Activated naive CD8-positive, alpha-beta T cell treated with anti-CD3 and anti-CD28 coated beads for 36 hours (primary cell): ENCODE data around the gene SLC15A4. TPM values are rescaled to one million over a fixed set of nuclear protein-coding genes. Genes with fewer than 3 reads are reported as not detected.
"Not testable (repeated sequence)": the region's sequence is repeated elsewhere in the genome, so short reads cannot be mapped to it uniquely, and the experiment has no call there.

ENCODE experiments used
- DNase-seq: peaks from one replicate; pipeline ENCODE4 v3.0.0; 2021
- H3K27ac Mint-ChIP-seq: one replicate; pipeline ENCODE4 v1.8.0; 2022; ENCODE audit warnings: mild to moderate bottlenecking, moderate library complexity, mixed read lengths
- H3K27me3 Mint-ChIP-seq: one replicate; pipeline ENCODE4 v1.8.0; 2022; ENCODE audit warnings: mild to moderate bottlenecking, mixed read lengths
- H3K36me3 Mint-ChIP-seq: one replicate; pipeline ENCODE4 v1.8.0; 2021; ENCODE audit warnings: mild to moderate bottlenecking, mixed read lengths
- H3K4me1 Mint-ChIP-seq: one replicate; pipeline ENCODE4 v1.8.0; 2021; ENCODE audit warnings: mixed read lengths
- H3K4me3 Mint-ChIP-seq: one replicate; pipeline ENCODE4 v1.8.0; 2022; ENCODE audit warnings: mild to moderate bottlenecking, moderate library complexity, mixed read lengths
- H3K9me3 Mint-ChIP-seq: one replicate; pipeline ENCODE4 v1.8.0; 2022; ENCODE audit warnings: mixed read lengths
- total RNA-seq, 2 experiments: library from RNA; stranded (reverse); gene quantifications; one replicate each; pipeline ENCODE4 v1.2.3, GENCODE V29; 2021

The SLC15A4 gene
- total RNA-seq, 2 experiments from 2014 or later = 18.6 to 22.0 TPM

DNA sequence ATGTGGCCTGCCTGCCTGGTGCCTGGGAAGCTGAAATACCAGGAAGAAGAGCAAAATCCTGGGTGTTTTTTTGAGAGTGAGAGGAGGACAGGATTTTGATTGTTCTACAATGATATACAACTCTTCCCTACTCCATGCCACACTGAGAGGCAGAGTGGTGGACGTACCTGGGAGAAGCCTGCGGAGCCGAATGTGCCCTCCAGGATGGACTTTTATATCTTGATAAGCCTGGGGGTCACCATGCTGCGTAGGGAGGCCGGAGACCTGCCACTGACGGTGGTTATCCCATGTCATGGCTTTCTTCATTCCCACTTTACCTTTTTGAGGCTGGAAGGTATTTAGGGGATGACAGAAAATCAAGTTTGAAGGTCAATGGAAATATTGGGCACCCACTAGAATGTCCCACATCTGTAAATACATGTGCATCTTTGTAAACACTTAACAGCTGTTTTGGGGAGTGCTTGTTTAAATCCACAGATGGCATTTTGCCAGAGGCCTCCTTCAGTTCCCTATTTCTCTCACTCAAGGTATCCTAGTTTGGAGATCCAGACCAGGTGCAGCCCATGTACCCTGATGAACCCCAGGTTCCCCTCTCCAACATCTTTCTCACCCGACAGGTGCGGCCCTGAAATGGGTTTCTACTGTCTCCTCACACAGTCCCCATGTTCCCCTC, 28.4 kb upstream of the SLC15A4 start:
- Mint-ChIP-seq H3K27me3 (peaks cover 33% of the 10 kb centered on the region), H3K9me3 (no peaks in the 10 kb centered on the region), H3K36me3 (no peaks in the 10 kb centered on the region), H3K4me1 (no peaks in the 10 kb centered on the region), H3K27ac (no peak overlapping the region), H3K4me3 (no peak overlapping the region)
- DNase-seq = no peak

DNA sequence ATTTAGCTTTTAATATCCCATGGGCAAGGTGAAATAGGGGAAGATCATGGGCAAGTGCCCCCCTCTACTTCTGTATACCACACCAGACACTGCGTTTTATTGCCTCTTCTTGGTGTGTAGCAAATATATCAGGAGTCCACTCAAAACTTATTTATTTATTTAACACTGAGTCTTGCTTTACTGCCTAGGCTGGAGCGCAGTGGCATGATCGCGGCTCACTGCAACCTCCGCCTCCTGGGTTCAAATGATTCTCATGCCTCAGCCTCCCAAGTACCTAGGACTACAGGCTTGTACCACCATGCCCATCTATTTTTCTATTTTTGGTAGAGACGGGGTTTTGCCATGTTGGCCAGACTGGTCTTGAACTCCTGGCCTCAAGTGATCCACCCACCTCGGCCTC, 27.7 kb upstream of the SLC15A4 start:
- H3K36me3 Mint-ChIP-seq, H3K27ac Mint-ChIP-seq, DNase-seq, H3K9me3 Mint-ChIP-seq, H3K4me1 Mint-ChIP-seq, H3K4me3 Mint-ChIP-seq: not testable (repeated sequence)
- peaks cover 33% of the 10 kb centered on the region for H3K27me3 Mint-ChIP-seq

DNA sequence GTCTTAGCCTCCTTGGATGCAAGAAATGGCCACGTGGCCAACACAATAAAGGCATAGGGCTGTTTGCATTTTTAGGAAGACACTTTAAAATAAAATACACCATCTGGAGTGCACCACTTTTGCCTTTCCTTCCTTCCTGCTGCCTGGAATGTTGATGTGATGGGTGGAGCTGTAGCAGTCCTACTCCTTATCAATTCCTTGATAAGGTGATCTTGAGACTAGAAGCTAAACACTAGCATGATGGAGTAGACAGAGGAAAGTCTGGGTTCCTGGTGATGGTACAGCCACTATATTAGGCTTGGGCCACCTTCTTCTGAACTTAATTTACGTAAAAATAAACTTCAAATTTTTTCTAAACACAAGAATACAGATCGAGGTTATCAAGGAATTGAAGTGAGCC, 26.6 kb upstream of the SLC15A4 start:
- H3K9me3 Mint-ChIP-seq = no peaks in the 10 kb centered on the region
- no peak overlapping the region for H3K4me3 Mint-ChIP-seq
- H3K27me3 Mint-ChIP-seq = peaks cover 32% of the 10 kb centered on the region
- DNase-seq = no peak
- H3K4me1 Mint-ChIP-seq = no peaks in the 10 kb centered on the region
- H3K36me3 Mint-ChIP-seq = no peaks in the 10 kb centered on the region
- H3K27ac Mint-ChIP-seq = no peak overlapping the region

DNA sequence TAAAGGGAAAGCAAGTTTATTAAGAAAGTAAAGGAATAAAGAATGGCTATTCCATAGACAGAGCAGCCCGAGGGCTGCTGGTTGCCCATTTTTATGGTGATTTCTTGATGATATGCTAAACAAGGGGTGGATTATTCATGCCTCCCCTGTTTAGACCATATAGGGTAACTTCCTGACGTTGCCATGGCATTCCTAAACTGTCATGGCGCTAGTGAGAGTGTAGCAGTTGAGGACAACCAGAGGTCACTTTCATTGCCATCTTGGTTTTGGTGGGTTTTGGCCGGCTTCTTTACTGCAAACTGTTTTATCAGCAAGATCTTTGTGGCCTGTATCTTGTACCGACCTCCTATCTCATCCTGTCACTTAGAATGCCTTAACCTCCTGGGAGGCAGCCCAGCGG, 26.0 kb upstream of the SLC15A4 start:
- peaks cover 28% of the 10 kb centered on the region for H3K27me3 Mint-ChIP-seq
- not testable (repeated sequence) for H3K4me3 Mint-ChIP-seq, H3K36me3 Mint-ChIP-seq

DNA sequence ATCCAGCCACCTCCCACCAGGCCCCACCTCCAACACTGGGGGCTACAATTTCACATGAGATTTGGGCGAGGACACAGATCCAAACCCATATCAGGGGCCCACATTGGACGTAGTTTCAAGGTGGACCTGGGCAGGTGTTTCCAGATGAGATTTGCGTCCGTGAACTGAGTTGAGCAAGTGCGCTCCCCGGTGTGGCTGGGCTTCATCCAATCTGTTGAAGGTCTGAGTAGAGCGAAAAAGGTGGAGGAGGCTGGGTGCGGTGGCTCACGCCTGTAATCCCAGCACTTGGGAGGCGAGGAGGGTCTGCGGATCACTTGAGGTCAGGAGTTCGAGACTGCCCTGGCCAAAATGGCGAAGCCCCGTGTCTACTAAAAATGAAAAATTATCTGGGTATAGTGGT, 24.6 kb upstream of the SLC15A4 start:
- H3K27me3 Mint-ChIP-seq = peaks cover 17% of the 10 kb centered on the region
- no peaks in the 10 kb centered on the region for H3K9me3 Mint-ChIP-seq
- peaks cover under 1% of the 10 kb centered on the region for H3K4me1 Mint-ChIP-seq
- DNase-seq = no peak
- no peaks in the 10 kb centered on the region for H3K36me3 Mint-ChIP-seq
- H3K27ac Mint-ChIP-seq = no peak overlapping the region
- no peak overlapping the region for H3K4me3 Mint-ChIP-seq

More for the DNA sequence above, 26.0 kb upstream of the SLC15A4 start:
- not testable (repeated sequence) for H3K27ac Mint-ChIP-seq, H3K4me1 Mint-ChIP-seq, DNase-seq, H3K9me3 Mint-ChIP-seq

DNA sequence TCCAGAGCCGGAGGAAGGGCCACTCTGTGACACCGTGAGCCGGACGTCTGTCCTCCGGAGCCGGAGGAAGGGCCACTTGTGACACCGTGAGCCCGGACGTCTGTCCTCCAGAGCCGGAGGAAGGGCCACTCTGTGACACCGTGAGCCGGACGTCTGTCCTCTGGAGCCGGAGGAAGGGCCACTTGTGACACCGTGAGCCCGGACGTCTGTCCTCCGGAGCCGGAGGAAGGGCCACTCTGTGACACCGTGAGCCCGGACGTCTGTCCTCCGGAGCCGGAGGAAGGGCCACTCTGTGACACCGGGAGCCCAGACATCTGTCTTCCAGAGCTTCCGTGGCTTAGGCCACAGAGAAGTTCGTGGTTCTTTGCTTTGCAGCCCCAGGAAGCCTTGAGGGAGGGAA, 22.9 kb upstream of the SLC15A4 start:
- H3K36me3 Mint-ChIP-seq, H3K4me3 Mint-ChIP-seq, H3K27ac Mint-ChIP-seq: not testable (repeated sequence)

DNA sequence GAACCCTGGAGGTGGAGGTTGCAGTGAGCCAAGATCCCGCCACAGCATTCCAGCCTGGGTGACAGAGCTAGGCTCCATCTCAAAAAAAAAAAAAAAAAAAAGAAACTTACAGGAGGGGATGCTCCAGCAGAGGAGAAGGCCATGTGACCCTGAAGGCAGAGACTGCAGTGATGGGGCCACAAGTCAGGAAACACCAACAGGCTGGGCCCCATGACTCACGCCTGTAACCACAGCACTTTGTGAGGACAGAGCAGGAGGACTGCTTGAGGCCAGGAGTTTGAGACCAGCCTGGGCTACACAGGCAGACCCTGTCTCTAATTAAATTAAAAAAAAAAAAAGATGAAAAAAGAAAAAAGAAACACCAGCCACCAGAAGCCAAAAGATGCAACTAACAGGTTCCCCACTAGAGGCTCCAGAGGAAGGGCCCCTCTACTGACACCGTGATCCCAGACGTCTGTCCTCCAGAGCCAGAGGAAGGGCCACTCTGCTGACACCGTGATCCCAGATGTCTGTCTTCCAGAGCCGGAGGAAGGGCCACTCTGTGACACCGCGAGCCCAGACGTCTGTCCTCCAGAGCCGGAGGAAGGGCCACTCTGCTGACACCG, 20.4 kb upstream of the SLC15A4 start:
- H3K9me3 Mint-ChIP-seq = no peaks in the 10 kb centered on the region
- H3K4me3 Mint-ChIP-seq = no peak overlapping the region
- no peaks in the 10 kb centered on the region for H3K36me3 Mint-ChIP-seq
- peaks cover 3% of the 10 kb centered on the region for H3K4me1 Mint-ChIP-seq
- peak; percentile 26 for DNase-seq
- peaks cover 20% of the 10 kb centered on the region for H3K27me3 Mint-ChIP-seq
- no peak overlapping the region for H3K27ac Mint-ChIP-seq

More for the DNA sequence above, 22.9 kb upstream of the SLC15A4 start:
- not testable (repeated sequence) for H3K9me3 Mint-ChIP-seq, H3K27me3 Mint-ChIP-seq, DNase-seq, H3K4me1 Mint-ChIP-seq

DNA sequence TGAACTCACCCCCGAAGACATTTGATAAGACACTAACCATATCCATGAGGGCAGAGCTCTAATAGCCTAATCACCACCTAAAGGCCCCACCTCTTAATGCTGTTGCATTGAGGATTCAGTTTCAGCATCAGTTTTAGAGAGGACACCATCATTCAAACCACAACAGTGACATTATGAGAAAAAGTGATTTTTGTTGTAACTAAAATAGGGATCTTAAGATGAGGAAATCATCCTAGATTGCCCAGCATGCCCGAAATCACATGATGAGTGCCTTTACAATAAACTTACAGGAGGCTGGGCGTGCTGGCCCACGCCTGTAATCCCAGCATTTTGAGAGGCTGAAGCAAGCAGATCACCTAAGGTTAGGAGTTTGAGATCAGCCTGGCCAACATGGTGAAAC, 19.8 kb upstream of the SLC15A4 start:
- peak overlapping the region; percentile 51 for H3K27ac Mint-ChIP-seq
- no peak overlapping the region for H3K4me3 Mint-ChIP-seq
- no peaks in the 10 kb centered on the region for H3K36me3 Mint-ChIP-seq
- DNase-seq = no peak
- H3K4me1 Mint-ChIP-seq = peaks cover 3% of the 10 kb centered on the region
- H3K9me3 Mint-ChIP-seq = no peaks in the 10 kb centered on the region
- H3K27me3 Mint-ChIP-seq = peaks cover 20% of the 10 kb centered on the region

DNA sequence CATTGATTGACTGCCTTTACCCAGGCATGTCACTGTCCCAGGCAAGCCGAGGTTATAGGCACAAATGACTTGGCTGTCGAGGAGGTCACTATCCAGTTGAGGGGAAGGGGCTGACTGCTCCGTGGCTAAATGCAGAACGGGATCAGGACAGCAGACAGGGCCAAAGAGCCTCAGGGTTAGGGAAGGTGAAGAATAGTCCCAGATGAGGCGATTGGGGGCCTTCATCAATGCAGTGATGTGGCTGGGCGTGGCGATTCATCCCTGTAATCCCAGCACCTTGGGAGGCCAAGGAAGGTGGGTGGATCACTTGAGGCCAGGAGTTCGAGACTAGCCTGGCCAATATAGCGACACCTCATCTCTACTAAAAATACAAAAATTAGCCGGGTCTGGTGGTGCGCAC, 18.8 kb upstream of the SLC15A4 start:
- H3K36me3 Mint-ChIP-seq = no peaks in the 10 kb centered on the region
- H3K27me3 Mint-ChIP-seq = peaks cover 14% of the 10 kb centered on the region

DNA sequence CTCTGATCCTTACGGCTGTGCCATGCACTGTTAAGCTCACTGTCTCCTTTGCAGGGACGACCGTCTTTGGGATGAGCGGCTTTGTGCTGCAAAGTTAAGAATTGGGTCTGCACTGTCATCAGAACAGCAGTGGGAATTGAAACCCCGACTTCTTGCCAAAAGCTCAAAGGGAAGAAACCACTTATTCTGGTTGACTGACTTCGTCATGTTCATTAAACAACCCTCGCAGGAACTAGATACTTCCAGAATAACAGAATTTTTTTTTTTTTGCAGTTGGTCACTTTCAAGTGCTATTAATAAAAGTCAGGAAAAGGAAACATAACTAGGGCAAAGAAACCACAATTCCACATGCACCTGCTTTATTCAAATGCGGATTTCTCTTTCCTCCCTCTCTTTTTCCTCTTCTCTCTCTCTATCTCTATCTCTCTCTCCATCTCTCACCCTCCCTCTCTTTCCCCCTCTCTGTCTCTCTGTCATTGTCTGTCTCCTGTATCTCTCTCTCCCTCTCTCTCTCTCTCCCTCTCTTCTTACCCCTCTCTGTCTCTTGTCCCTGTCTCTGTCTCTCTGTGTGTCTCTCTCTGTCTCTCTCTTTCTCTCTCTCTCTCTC, 17.2 kb upstream of the SLC15A4 start:
- Mint-ChIP-seq H3K4me3 (no peak overlapping the region), H3K27ac (no peak overlapping the region), H3K4me1 (peaks cover 3% of the 10 kb centered on the region), H3K27me3 (peaks cover 14% of the 10 kb centered on the region), H3K9me3 (no peaks in the 10 kb centered on the region), H3K36me3 (no peaks in the 10 kb centered on the region)
- DNase-seq = no peak

More for the DNA sequence above, 18.8 kb upstream of the SLC15A4 start:
- Mint-ChIP-seq H3K4me1 (peaks cover 3% of the 10 kb centered on the region), H3K27ac (no peak overlapping the region), H3K4me3 (no peak overlapping the region), H3K9me3 (no peaks in the 10 kb centered on the region)
- DNase-seq = no peak

DNA sequence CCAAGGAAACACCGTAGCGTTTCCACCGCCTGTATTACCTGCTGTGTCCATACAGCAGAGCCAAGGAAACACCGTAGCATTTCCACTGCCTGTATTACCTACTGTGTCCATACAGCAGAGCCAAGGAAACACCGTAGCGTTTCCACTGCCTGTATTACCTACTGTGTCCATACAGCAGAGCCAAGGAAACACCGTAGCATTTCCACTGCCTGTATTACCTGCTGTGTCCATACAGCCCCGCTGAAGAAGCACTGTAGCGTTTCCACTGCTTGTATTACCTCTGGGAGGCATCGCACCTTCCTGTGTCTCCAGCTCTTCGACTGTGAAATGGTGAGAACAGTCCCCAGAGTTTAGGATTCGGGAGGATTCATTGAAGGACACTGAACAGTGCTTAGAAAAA, 16.1 kb upstream of the SLC15A4 start:
- not testable (repeated sequence) for DNase-seq, H3K36me3 Mint-ChIP-seq, H3K4me3 Mint-ChIP-seq, H3K27ac Mint-ChIP-seq, H3K9me3 Mint-ChIP-seq, H3K4me1 Mint-ChIP-seq
- peaks cover 14% of the 10 kb centered on the region for H3K27me3 Mint-ChIP-seq

DNA sequence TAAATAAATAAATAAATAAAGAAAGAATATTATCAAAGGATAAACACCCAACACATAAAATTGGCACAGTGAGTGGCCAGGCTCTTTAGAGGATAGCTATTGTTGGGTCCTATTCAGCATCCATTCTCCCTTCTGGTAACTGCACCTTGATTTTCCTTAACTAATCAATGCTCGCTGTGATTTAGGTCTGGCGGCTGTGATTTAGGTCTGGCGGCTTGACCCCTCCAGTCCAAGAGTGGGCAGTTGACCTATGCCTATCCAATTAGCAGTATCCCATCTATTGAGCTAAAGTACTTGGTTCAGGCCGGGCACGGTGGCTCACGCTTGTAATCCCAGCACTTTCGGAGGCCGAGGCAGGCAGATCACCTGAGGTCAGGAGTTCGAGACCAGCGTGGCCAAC, 9.7 kb upstream of the SLC15A4 start:
- Mint-ChIP-seq H3K4me1 (peaks cover 12% of the 10 kb centered on the region), H3K36me3 (no peaks in the 10 kb centered on the region), H3K27me3 (peaks cover 11% of the 10 kb centered on the region), H3K27ac (no peak overlapping the region), H3K4me3 (no peak overlapping the region), H3K9me3 (no peaks in the 10 kb centered on the region)
- DNase-seq = no peak

DNA sequence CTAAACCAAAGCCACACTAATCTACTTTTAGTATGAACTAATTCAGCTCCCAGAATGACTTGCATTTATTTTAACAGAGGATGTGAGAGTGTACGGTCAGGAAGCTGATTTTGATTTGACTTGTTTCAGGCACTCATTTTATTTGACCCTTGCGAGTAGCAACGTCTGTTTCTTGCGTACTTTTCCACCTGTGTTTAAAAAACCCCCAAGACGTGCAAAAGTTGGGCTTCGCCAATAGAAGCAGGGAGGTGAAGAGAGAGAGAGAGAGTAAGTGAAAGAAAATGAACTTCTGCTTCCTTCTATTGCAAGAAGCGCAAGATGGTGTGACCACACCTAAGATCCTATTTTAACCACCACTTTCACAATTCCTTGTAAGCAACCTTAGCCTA, 6.7 kb upstream of the SLC15A4 start:
- Mint-ChIP-seq H3K36me3 (peaks cover 4% of the 10 kb centered on the region), H3K27me3 (peaks cover 11% of the 10 kb centered on the region), H3K9me3 (peaks cover 2% of the 10 kb centered on the region), H3K4me1 (peaks cover 12% of the 10 kb centered on the region), H3K4me3 (no peak overlapping the region), H3K27ac (no peak overlapping the region)
- DNase-seq = no peak

DNA sequence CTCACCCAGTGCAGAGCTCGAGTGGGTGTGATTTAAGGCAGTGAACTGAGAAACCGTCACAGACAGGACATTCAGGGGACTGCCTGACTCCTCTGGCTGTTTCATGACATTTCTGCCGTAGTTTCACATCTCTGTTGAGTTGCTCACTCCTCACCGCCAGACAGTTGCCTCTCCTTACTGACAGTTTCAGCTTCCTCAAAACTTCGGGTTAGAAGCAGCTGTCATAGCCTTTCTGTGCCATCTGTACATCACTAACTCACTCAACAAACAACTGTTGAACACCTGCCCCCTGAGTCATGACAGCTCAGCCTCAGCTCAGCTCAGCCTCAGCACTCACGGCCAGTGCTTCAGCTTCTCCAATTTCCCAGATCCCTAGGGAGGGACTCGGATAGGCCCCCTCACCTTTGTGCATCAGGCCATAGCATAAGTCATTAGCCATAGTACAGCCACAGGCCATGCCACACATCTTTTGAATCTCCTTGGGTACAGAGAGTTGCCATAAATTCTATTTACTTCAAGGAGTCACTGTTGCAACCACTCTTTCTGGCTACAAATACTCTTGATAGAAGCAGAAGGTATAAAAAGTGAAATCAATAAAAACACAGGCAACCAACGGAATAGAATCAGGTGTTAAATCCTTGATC, 6.2 kb upstream of the SLC15A4 start:
- Mint-ChIP-seq H3K27ac (peak overlapping the region; percentile 73), H3K4me1 (peaks cover 12% of the 10 kb centered on the region), H3K9me3 (peaks cover 2% of the 10 kb centered on the region), H3K36me3 (peaks cover 4% of the 10 kb centered on the region), H3K4me3 (no peak overlapping the region), H3K27me3 (peaks cover 11% of the 10 kb centered on the region)
- DNase-seq = peak; percentile 15

DNA sequence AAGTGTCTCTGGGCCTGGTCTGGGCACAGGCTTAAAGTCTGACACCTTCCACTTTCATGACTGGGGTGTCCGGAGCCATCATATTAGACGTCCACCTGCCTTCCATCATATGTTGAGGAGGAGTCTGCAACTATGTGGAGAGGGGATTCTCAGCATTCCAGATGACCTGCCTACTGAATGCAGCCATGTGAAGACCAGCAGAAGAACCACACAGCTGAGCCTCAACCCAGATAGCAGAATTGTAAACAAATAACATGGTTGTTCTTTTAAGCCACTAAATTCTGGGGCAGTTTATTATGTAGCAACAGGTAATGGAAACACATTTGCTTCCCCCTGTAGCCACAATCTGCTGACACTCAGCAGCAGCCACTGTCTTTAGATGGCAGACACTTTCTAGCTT, 4.0 kb upstream of the SLC15A4 start:
- no peak overlapping the region for H3K27ac Mint-ChIP-seq
- H3K9me3 Mint-ChIP-seq = peaks cover 2% of the 10 kb centered on the region

More for the DNA sequence above, 4.0 kb upstream of the SLC15A4 start:
- H3K27me3 Mint-ChIP-seq = peaks cover 11% of the 10 kb centered on the region
- H3K4me1 Mint-ChIP-seq = peaks cover 14% of the 10 kb centered on the region
- no peak for DNase-seq
- H3K4me3 Mint-ChIP-seq = no peak overlapping the region
- H3K36me3 Mint-ChIP-seq = peaks cover 7% of the 10 kb centered on the region
